ENCODE data around the gene CD247.

DNA sequence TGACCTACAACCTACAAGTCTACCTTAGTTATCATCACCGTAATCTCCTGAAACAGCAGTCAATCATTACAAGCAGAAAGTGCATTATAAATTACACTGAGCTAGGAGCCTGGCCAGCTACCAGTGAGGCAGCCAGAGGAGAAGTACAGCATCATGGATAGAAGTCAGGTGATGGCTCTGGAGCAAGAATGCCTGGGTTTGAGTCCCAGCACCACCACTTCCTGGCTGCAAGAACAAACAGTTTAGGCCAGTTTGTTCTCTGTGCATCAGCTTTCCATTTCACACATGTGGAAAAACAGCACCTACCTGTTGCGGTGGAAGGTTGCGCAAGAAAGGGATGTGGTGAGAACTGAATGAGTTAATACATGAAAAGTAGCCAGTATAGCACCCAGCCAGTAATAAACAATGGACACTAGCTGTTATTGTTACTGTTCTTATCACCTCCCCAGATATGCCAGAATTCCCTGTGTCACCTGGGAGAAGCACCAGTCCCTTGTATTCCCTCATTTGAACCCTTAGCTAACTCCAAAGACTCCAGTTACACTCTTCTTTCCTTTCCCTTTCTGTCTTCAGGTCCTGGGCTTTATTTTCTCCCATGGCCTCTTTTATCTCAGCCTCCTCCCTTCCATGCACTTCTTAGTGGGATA, 26.2 kb upstream of the CD247 start:
- TF ChIP-seq GATA3 (IDR thresholded peaks at IDR 0.05; ENCODE audit: low read depth, low read length), result no peak
- no peak for TF ChIP-seq GATA2 (IDR thresholded peaks at IDR 0.05; ENCODE audit: low read depth, low read length)
